PC-9 (cell line): ENCODE data around the gene PANK3. TPM values are rescaled to one million over a fixed set of nuclear protein-coding genes. Genes with fewer than 3 reads are reported as not detected.

Experiments used
- BruUV-seq: library from RNA; stranded (reverse); fragments of 400-500 nt; replicated peaks from 2 replicates; lab custom pipeline; 2021; lab: Mats Ljungman, UMichigan
- CTCF ChIA-PET: fragments of 300-600 bp; sonication (Branson Sonifier 250); formaldehyde crosslinking; loops from one replicate; lab custom pipeline; 2022; ENCODE audit warnings: antibody characterized with exemption; lab: Charles Lee
- POLR2A ChIA-PET: fragments of 300-600 bp; sonication (Branson Sonifier 250); formaldehyde crosslinking; loops from one replicate; lab custom pipeline; 2022; ENCODE audit warnings: antibody characterized with exemption; ENCODE audit not compliant: unreplicated experiment; lab: Charles Lee
- DNase-seq, 2 experiments: peaks; one replicate each; pipeline versions ENCODE4 v3.0.0 to v3.0.0-alpha.2; 2015 to 2022; ENCODE audit warnings: mixed read lengths in 1 of 2
- H2AFZ ChIP-seq: fragments of 200-600 bp; sonication (generic); 2 replicates; pipeline ENCODE4 v1.8.1; 2017; ENCODE audit warnings: antibody characterized with exemption
- H3F3A ChIP-seq: fragments of 200-600 bp; sonication (generic); 2 replicates; pipeline ENCODE4 v1.8.1; 2017; ENCODE audit warnings: antibody characterized with exemption, mild to moderate bottlenecking, low read depth; ENCODE audit not compliant: insufficient read depth
- H3K27ac ChIP-seq: fragments of 200-600 bp; sonication (generic); 2 replicates; pipeline ENCODE4 v1.6.1; 2016; ENCODE audit warnings: mixed run types
- H3K27me3 ChIP-seq: fragments of 200-600 bp; sonication (generic); 2 replicates; pipeline ENCODE4 v1.6.1; 2016; ENCODE audit warnings: low read depth, mixed run types; ENCODE audit not compliant: insufficient read depth
- H3K36me3 ChIP-seq: fragments of 200-600 bp; sonication (generic); 2 replicates; pipeline ENCODE4 v1.6.1; 2016; ENCODE audit warnings: low read depth, mixed run types
- H3K4me1 ChIP-seq: fragments of 200-600 bp; sonication (generic); replicated peaks from 2 replicates; pipeline ENCODE4 v1.6.1; 2016; ENCODE audit warnings: mixed run types; ENCODE audit not compliant: insufficient read depth
- H3K4me2 ChIP-seq: fragments of 200-600 bp; sonication (generic); 2 replicates; pipeline ENCODE4 v1.6.1; 2017; ENCODE audit warnings: mixed run types
- H3K4me3 ChIP-seq: fragments of 200-600 bp; sonication (generic); 2 replicates; pipeline ENCODE4 v1.6.1; 2016; ENCODE audit warnings: mixed run types
- H3K79me2 ChIP-seq: fragments of 200-600 bp; sonication (generic); 2 replicates; pipeline ENCODE4 v1.6.1; 2017; ENCODE audit warnings: low read depth, mixed run types
- H3K9me2 ChIP-seq: fragments of 200-600 bp; sonication (generic); 2 replicates; pipeline ENCODE4 v1.8.1; 2017; ENCODE audit warnings: mild to moderate bottlenecking; ENCODE audit not compliant: insufficient read depth
- H3K9me3 ChIP-seq: fragments of 200-600 bp; sonication (generic); 2 replicates; pipeline ENCODE4 v1.8.1; 2016; ENCODE audit warnings: low read depth; ENCODE audit not compliant: insufficient read depth
- H4K20me1 ChIP-seq: fragments of 200-600 bp; sonication (generic); 2 replicates; pipeline ENCODE4 v1.8.1; 2017; ENCODE audit not compliant: insufficient read depth
- CTCF ChIP-seq: fragments of 200-600 bp; sonication (generic); conservative IDR thresholded peaks from 2 replicates; pipeline ENCODE4 v1.6.1; 2017; ENCODE audit warnings: mixed run types, antibody characterized with exemption, mild to moderate bottlenecking, moderate library complexity
- EZH2 ChIP-seq: fragments of 200-600 bp; sonication (generic); IDR thresholded peaks from 2 replicates; pipeline ENCODE4 v1.8.0; 2017; ENCODE audit warnings: antibody characterized with exemption, low read depth
- intact Hi-C: fragments of 100-400 bp; cut with micrococcal nuclease; formaldehyde crosslinking; loops from one replicate; pipeline ENCODE4 v1.10.0; 2022; ENCODE audit not compliant: unreplicated experiment
- total RNA-seq: library from RNA; stranded (reverse); gene quantifications from 2 replicates; pipeline ENCODE4 v1.2.3, GENCODE V29; 2021

The PANK3 gene
- total RNA-seq, 1 experiment from 2014 or later: 60.8 TPM

- no peak for TF ChIP-seq CTCF
- TF ChIP-seq EZH2: no peak
- H3K27ac ChIP-seq: no peak overlapping the region
- no peak overlapping the region for H2AFZ ChIP-seq
- H3K36me3 ChIP-seq: no peaks in the 10 kb centered on the region
- H3K4me2 ChIP-seq: no peak overlapping the region
- no peaks in the 10 kb centered on the region for H3K79me2 ChIP-seq
- no peak overlapping the region for H3K4me3 ChIP-seq
- ChIA-PET CTCF (interaction anchor here (0.6 kb wide), 1 partner anchor 122 kb away, joined by 3 read pairs; no protein-coding TSS in a partner anchor), POLR2A (no interaction called here)
- DNase-seq: no peak
- H4K20me1 ChIP-seq: no peaks in the 10 kb centered on the region
- H3F3A ChIP-seq: no peaks in the 10 kb centered on the region
- no TSS peak for BruUV-seq
- H3K9me3 ChIP-seq: no peaks in the 10 kb centered on the region
- H3K4me1 ChIP-seq: no peaks in the 10 kb centered on the region
- H3K27me3 ChIP-seq: no peaks in the 10 kb centered on the region
- H3K9me2 ChIP-seq: no peaks in the 10 kb centered on the region
- intact Hi-C loops: no loop called here
These were observed 29.7 kb upstream of the PANK3 start for GRCh38 chr5:168608821-168609220.

- ChIA-PET CTCF (interaction anchor here (0.6 kb wide), 1 partner anchor 121 kb away, joined by 3 read pairs; no protein-coding TSS in a partner anchor), POLR2A (interaction anchor here (0.6 kb wide), 1 partner anchor 1330 kb away, joined by 12 read pairs; no protein-coding TSS in a partner anchor)
- no peak overlapping the region for H2AFZ ChIP-seq
- no peaks in the 10 kb centered on the region for H3F3A ChIP-seq
- intact Hi-C loops: no loop called here
- H4K20me1 ChIP-seq: no peaks in the 10 kb centered on the region
- no peaks in the 10 kb centered on the region for H3K4me1 ChIP-seq
- no peak for TF ChIP-seq CTCF
- no peak for TF ChIP-seq EZH2
- no peak for DNase-seq
- no peak overlapping the region for H3K27ac ChIP-seq
- no peaks in the 10 kb centered on the region for H3K9me3 ChIP-seq
- no peak overlapping the region for H3K4me2 ChIP-seq
- no peaks in the 10 kb centered on the region for H3K27me3 ChIP-seq
- no TSS peak for BruUV-seq
- H3K79me2 ChIP-seq: no peaks in the 10 kb centered on the region
- H3K9me2 ChIP-seq: no peaks in the 10 kb centered on the region
- no peaks in the 10 kb centered on the region for H3K36me3 ChIP-seq
- H3K4me3 ChIP-seq: no peak overlapping the region
These were observed 29.2 kb upstream of the PANK3 start for GRCh38 chr5:168608386-168608785.

GRCh38 chr5:168607946-168608345 is 28.8 kb upstream of the PANK3 start:
- H3K4me1 ChIP-seq: no peaks in the 10 kb centered on the region
- no peaks in the 10 kb centered on the region for H3K9me3 ChIP-seq
- no peak overlapping the region for H2AFZ ChIP-seq
- H3K79me2 ChIP-seq: no peaks in the 10 kb centered on the region
- no peaks in the 10 kb centered on the region for H3F3A ChIP-seq
- ChIA-PET POLR2A (interaction anchor here (0.6 kb wide), 1 partner anchor 1331 kb away, joined by 12 read pairs; no protein-coding TSS in a partner anchor), CTCF (interaction anchor here (0.6 kb wide), 1 partner anchor 121 kb away, joined by 3 read pairs; no protein-coding TSS in a partner anchor)
- intact Hi-C loops: no loop called here
- no peak overlapping the region for H3K4me2 ChIP-seq
- no peak overlapping the region for H3K27ac ChIP-seq
- no peak for DNase-seq
- no peaks in the 10 kb centered on the region for H4K20me1 ChIP-seq
- no peak overlapping the region for H3K4me3 ChIP-seq
- H3K9me2 ChIP-seq: no peaks in the 10 kb centered on the region
- TF ChIP-seq EZH2 (no peak), CTCF (no peak)
- H3K36me3 ChIP-seq: no peaks in the 10 kb centered on the region
- H3K27me3 ChIP-seq: no peaks in the 10 kb centered on the region
- BruUV-seq: no TSS peak
